DMS 273 treated with DMSO at 0.1 percent for 48 hours (cell line): ENCODE data around the gene ATP4B.
"Not testable (repeated sequence)": the region's sequence is repeated elsewhere in the genome, so short reads cannot be mapped to it uniquely, and the experiment has no call there.

ENCODE experiments used
- DNase-seq: peaks from one replicate; lab custom pipeline; 2025; lab: John Stamatoyannopoulos, UW

ATP4B gene

DNA sequence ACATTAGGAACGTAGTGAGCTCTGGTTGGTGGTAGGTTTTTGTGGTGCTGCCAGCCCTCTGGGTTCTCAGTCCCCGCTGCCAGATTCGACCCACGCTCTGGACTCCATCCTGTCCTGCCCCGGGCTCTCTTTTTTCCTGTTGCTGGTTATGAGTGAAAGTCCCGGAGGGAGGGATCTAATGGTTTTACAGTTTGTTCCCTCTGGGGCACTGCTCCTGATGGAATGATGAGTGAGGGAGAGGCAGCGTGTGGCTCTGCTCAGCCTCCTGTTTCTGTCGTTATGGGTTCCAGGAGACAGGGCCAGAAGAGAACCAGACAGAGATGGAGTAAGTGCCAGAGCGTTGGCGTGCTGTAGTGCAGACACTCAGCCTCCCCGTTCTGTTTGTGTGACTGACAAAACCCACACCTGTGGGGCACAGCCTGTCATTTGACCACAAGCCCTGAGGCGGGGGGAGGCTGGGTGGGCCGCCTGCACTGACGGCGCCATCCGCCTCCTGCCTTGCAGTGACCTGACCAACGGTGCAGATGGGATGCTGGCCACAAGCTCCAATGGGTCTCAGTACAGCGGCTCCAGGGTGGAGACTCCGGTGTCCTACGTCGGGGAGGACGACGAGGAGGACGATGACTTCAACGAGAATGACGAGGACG, 18.3 kb downstream of the ATP4B start:
- DNase-seq, result no peak

- no peak for DNase-seq
Observed at GRCh38 chr13:113638806-113639205, 19.2 kb downstream of the ATP4B start.

DNA sequence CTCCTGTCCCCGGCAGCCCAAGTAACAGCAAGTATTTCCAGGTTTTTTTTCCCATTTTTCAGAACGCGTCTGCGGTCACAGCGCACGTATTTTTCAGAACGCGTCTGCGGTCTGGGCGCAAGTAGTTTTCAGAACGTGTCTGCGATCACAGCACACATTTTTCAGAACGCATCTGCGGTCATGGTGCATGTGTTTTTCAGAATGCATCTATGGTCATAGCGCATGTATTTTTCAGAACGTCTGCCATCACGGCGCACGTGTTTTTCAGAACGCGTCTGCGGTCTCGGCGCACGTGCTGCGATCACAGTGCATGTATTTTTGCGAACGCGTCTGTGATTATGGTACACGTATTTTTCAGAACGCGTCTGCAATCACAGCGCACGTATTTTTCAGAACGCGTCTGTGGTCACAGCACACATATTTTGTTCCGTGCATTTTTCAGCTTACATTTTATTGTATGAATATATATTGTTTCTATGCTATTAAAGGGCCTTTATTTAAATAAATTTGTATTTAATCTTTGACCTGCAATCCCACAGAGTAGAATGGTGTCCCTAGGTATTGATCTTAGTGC, 19.7 kb downstream of the ATP4B start:
- DNase-seq, result no peak

DNA sequence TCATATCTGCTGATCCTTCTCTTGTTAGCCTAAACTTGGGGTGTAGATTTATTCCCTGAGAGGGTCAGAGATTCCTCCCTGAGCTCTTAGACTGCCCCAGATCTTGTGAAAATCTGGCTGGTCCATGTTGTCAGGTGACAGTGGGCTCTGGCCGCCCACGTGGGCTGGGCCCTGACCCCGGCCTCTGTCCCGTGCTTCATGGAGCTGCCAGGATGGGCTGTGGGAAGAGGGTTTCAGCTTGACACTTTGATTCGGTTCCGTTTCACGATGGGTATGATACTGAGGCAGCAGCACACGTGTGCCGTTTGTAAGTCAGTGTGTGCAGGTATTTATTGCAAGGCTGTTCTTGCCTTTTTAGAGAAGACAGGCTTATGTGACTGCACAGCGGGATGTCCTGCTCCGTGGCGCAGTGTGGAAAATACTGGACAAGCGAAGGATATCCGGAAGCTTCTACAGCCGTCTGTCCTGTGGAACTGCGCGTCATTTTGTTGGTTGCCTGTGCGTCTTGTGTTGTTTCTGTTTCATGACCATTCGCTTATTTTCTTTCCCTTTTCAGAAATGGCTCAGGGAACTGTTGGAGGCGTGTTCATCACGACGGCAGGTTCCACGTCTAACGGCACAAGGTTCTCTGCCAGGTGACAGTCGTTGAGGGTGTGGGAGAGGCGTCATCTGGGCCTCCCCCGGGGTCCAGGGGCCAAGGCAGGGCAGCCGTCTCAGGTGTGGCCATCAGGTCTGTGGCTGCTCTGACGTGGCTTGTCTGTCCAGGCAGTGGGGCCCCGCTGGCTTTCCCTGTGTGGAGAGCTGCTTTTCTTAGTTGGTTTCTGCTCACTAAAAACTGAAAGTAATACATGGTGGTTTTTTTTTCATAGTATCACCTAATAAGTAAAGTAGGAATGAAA, 20.5 kb downstream of the ATP4B start:
- no peak for DNase-seq

DNA sequence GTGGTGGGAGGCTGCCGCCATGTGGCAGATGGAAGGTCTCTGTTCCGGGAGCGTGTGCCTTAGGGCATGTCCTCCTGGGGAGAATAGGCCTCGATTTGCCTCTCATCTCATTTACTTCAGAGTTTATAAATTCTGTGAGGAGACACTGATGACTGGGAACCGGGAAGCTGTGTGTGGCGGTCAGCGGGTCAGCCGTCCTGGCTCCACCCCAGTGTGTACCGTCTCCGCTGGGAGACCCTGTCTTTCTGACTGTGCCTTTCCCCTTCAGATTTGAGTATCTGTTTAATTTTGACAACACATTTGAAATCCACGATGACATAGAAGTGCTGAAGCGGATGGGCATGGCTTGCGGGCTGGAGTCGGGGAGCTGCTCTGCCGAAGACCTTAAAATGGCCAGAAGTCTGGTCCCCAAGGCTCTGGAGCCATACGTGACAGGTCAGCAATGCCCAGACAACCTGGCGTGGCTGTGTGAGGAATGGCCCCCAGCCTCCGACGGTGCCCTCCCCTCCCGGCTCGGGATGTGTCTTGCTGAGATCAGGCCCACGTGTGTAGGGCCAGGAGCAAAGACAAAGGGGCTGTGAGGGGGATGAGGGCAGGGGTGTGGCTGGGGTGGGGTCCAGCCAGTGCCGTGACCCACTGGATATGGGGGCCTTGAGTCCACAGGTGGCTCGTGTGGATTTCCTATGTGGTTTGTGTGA, 21.6 kb downstream of the ATP4B start:
- no peak for DNase-seq

DNA sequence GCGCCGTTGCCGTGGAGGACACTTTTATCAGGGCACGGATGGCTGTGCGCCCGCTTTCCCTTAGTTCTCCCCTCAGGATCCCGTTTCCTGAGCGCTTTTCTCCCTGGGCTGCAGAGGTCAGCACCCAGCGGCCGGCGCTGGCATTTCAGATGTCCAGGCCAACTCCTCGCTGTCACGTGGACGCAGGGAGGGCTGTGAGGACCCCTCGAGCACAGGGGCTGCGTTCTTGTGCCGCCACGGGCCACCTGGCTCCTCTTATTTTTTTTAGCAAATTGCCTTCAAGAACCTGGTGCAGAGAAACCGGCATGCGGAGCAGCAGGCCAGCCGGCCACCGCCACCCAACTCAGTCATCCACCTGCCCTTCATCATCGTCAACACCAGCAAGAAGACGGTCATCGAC, 22.3 kb downstream of the ATP4B start:
- DNase-seq, result no peak

GRCh38 chr13:113635048-113635420, 23.0 kb downstream of the ATP4B start:
- no peak for DNase-seq

DNA sequence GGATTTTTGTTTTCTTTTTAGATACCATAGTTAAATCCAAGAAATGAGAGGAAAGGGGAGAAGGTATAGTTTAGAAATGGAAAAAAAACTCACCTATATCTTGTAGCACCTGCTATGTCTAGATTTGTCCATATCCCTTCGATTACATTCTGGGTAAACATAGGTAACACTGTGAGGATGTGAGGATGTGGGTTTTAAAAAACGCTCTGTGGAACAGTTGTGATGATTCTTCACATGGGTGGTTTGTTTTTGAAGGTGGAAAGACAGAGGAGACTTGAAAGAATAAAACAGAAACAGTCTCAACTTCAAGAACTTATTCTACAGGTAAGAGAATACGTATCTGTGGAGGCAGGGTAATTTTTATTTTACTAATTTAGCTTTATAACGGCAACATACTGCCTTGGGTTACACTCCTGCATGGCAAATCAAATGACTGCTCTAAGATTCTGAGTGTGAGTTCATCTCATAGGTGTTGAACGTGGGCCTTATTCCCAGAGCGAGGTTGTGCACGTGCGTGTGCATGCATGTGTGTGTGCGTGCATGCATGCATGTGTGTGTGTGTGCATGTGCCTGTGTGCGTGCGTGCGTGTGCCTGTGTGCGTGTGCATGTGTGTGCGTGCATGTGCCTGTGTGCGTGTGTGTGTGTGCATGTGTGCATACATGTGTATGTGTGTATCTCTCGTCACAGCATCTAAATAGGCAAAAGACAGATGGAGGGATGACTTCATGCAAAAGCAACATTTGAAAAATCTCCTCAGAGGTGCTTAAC, 23.5 kb downstream of the ATP4B start:
- no peak for DNase-seq

- DNase-seq, result no peak
Observed at GRCh38 chr13:113633485-113633873, 24.5 kb downstream of the ATP4B start.

GRCh38 chr13:113632706-113633484, 25.1 kb downstream of the ATP4B start:
- DNase-seq, result no peak

DNA sequence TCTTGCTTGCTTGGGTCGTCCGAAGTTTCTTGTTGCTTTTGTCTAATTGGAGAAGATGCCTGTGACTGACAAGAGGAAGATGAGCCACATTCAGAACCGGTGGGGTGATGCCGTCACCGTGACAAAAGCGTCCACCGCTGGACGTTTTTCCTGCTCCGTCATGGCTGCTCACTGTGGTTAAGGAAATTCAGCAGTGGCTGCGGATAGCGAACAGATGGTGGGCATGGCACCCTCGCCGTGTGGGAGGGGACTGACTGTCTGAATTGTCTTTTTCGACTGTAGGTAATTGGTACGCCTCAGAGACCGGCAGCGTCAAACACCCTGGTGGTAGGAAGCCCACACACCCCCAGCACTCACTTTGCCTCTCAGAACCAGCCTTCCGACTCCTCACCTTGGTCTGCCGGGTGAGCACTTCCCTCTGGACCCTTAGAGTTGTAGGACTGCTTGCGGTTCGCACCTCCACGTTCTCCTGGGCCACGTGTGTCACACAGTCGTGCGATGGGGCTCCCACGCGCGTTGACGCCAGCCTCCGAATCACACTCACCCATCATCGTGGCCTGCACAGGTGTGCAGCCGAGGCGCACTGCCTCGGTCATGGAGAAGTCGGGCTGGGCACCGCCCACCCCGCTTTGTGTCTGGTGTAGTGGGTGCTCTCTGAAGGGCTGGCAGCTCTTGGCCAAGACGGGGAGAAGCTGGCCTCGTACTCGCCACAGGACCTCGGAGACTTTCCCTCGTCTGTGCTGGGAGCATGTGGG, 26.5 kb downstream of the ATP4B start:
- DNase-seq, result no peak

- DNase-seq, result no peak
Observed at GRCh38 chr13:113630804-113631203, 27.2 kb downstream of the ATP4B start.

- no peak for DNase-seq
Observed at GRCh38 chr13:113630296-113630695, 27.7 kb downstream of the ATP4B start.

GRCh38 chr13:113629866-113630265, 28.1 kb downstream of the ATP4B start:
- no peak for DNase-seq

DNA sequence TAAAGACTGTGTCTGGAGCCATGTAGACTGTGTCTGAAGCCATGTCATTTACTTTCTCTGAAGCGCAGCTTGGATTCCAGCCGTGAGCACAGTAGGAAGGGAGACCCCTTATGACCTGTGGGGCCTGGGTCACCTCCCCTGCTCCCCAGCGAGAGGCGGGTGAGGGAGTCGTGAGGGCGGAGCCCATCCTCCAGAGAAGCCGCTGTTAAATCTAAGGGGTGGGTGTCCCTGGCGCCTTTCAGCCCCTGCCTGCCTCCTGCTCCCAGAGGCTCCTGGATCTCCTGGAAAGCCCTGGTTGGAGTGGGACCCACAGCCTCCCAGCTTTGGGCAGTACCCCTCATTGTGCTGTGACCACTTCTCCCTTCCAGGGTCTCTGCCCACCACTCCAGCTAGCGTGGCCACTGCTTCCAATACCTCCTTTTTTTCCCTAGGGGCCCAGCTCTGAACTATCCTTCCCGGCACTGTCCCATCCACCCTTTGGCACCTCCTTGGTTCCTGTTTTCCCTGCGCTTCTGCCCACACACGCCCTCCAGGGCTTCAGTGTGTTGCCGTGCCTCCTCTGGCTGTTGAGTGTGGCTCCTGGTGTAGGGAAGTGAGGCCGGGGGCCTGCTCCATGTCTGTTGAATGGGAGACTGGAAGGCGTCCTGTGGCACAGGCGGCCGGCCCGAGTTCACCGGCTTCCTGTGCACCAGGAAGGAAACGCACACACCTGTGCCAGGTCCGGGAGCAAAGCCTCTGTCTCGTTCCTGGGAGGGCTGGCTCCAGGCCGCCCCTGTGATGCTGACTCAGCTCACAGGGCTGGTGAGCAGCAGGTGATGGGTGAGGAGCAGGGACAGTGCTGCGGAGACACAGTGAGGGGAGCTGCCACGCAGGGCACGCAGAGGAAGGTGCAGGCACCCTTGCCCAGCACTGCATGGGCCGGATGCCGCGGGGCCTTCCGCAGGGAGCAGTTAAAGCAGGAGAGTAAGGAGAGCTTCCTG, 29.4 kb downstream of the ATP4B start:
- DNase-seq, result no peak

DNA sequence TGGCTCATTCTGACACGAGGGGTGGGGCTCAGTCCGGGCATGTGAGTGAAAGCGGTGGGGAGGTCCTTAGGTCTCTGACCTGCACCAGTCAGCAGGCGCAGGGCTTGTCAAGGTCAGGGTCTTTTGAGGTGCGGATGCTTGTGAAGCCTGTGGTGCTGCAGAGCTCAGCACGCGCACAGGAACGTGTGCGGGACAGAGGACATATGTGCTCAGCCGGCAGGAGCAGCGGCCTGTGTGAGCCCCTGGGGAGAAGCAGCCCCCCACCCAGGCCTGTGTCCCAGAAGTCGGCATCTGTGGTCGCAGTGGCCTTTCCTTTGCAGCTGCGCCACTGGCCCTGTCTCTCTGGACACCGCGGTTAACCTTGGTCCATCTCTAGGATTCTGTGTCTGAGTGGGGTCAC, 30.9 kb downstream of the ATP4B start:
- DNase-seq, result no peak

- no peak for DNase-seq
Observed at GRCh38 chr13:113625965-113626721, 31.9 kb downstream of the ATP4B start.

DNA sequence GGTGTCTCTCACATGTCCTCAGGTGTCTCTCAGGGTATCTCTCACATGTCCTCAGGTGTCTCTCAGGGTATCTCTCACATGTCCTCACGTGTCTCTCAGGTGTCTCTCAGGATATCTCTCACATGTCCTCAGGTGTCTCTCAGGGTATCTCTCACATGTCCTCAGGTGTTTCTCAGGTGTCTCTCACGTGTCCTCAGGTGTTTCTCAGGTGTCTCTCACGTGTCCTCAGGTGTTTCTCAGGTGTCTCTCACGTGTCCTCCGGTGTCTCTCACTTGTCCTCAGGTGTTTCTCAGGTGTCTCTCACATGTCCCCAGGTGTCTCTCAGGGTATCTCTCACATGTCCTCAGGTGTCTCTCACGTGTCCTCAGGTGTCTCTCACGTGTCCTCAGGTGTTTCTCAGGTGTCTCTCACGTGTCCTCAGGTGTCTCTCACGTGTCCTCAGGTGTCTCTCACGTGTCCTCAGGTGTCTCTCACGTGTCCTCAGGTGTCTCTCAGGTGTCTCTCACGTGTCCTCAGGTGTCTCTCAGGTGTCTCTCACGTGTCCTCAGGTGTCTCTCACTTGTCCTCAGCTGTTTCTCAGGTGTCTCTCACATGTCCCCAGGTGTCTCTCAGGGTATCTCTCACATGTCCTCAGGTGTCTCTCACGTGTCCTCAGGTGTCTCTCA, 33.2 kb downstream of the ATP4B start:
- not testable (repeated sequence) for DNase-seq
